Measurements from ENCODE around the gene PROSER3.

The PROSER3 gene

DNA sequence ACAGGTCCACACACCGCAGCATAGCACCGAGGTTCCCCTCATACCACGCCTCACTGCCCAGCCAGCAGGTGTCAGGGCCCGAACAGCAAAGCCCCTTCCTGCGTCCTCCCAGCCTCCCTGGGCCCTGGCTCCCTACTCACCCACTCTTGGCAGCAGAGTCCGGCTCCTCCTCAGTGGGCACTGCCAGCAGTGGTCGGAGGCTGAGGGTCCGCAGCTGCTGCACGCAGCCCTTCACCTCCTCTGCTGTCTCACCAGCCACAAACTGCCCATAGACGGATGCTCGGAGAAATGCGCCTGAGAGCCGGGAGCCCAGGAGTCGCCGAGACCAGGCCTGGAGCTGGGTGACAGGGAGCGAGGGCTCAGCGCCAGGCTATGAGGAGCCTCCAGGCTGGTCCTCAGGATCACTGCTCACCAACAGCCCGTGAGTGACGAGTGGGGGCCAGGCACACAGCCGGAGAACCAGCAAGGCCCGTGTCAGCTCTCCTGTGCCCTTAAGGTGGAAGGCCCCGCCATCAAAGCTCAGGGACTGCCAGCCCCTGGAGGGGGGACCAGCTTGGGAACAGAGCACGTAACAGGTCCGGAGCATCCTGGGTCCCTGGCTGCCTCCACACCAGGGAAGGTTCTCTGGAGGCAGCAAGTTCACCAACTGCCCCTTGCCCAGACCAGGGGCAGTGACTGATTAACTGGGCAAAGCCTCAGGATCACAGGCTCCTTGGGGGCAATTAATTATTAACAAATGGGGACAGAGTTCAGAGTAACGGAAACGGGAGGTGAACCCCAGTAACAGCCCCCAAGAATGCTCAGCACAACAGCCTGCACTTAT is 54.5 kb downstream of the PROSER3 start, which contains the start of gene PRODH2:
Gene PRODH2, minus strand, starts transcription at position 626 of the 823 bp plus-strand sequence. Its CDS starts 40 bp downstream, at position 586.
- TF ChIP-seq MYC (IDR thresholded peaks at IDR 0.05; ENCODE audit: low read depth, low read length) (no peak), POLR2A (IDR thresholded peaks at IDR 0.05; ENCODE audit: extremely low read depth, insufficient read length) (no peak)
- TF ChIP-seq, protein P1, sequence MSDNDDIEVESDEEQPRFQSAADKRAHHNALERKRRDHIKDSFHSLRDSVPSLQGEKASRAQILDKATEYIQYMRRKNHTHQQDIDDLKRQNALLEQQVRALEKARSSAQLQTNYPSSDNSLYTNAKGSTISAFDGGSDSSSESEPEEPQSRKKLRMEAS (IDR thresholded peaks at IDR 0.05; ENCODE audit: low read depth, low read length) = no peak
- TF ChIP-seq, protein P2, sequence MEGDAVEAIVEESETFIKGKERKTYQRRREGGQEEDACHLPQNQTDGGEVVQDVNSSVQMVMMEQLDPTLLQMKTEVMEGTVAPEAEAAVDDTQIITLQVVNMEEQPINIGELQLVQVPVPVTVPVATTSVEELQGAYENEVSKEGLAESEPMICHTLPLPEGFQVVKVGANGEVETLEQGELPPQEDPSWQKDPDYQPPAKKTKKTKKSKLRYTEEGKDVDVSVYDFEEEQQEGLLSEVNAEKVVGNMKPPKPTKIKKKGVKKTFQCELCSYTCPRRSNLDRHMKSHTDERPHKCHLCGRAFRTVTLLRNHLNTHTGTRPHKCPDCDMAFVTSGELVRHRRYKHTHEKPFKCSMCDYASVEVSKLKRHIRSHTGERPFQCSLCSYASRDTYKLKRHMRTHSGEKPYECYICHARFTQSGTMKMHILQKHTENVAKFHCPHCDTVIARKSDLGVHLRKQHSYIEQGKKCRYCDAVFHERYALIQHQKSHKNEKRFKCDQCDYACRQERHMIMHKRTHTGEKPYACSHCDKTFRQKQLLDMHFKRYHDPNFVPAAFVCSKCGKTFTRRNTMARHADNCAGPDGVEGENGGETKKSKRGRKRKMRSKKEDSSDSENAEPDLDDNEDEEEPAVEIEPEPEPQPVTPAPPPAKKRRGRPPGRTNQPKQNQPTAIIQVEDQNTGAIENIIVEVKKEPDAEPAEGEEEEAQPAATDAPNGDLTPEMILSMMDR (IDR thresholded peaks at IDR 0.05; ENCODE audit: low read depth, low read length) = no peak
- DNase-seq (ENCODE audit: low read depth) = no peak
- no peak within 1 kb of the TSS for H3K4me3 ChIP-seq (ENCODE audit: low read depth, low read length)

DNA sequence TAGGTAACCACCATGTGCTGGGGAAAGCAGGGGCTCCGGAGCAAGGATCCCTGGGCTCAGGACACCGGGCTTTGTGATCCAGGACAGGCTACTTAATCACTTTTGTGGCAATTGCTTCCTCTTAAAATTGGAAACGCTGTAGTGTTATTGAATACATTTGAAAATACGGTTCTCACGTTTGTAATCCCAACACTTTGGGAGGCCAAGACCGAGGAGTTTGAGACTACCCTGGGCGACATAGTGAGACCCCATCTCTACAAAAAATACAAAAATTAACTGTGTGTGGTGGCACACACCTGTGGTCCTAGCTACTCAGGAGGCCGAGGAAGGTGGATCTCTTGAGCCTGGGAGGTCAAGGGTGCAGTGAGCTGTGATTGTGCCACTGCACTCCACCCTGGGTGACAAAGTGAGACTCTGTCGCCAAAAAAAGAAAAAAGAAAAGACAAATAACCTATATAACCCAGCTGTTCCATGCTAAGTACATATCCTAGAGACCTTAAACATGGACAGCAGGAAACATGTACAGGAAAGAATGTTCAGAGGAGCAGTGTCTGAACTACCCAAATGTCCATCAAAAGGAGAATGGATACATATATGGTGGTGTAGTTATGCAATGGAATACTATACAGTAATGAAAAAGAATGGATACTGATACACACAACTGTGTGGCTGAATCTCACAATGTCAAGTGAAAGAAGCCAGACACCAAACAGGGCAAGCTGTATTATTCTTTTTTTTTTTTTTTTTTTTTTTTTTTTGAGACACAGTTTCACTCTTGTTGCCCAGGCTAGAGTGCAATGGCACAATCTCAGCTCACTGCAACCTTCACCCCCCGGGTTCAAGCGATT is 55.3 kb downstream of the PROSER3 start:
- no peak for DNase-seq (ENCODE audit: low read depth)
- TF ChIP-seq POLR2A (IDR thresholded peaks at IDR 0.05; ENCODE audit: extremely low read depth, insufficient read length) (no peak), MYC (IDR thresholded peaks at IDR 0.05; ENCODE audit: low read depth, low read length) (no peak)
- TF ChIP-seq, protein P1 (IDR thresholded peaks at IDR 0.05; ENCODE audit: low read depth, low read length) = no peak
- TF ChIP-seq, protein P2 (IDR thresholded peaks at IDR 0.05; ENCODE audit: low read depth, low read length) = no peak
- H3K4me3 ChIP-seq (ENCODE audit: low read depth, low read length) = no peak overlapping the region

DNA sequence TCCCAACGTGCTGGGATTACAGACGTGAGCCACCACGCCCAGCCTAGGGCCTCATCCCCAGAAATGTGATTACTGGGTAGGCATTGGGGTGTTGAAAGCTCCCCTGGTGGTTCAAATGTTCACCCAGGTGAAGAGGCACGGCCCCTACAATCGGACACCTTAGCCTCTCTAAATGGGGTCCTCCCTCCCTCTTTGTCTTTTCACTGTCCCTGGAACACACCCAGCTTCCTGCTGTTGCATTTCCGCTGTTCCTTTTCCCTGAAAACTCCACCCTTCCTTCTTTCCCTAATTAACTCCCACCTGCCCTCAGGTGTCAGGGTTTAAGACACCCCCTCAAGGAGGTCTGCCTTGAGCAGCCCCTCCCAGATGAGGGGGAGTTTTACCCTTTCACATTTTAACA is 58.3 kb downstream of the PROSER3 start:
- DNase-seq (ENCODE audit: low read depth) = no peak
- no peak overlapping the region for H3K4me3 ChIP-seq (ENCODE audit: low read depth, low read length)
- TF ChIP-seq, protein P2 (IDR thresholded peaks at IDR 0.05; ENCODE audit: low read depth, low read length) = no peak
- TF ChIP-seq POLR2A (IDR thresholded peaks at IDR 0.05; ENCODE audit: extremely low read depth, insufficient read length) (no peak), MYC (IDR thresholded peaks at IDR 0.05; ENCODE audit: low read depth, low read length) (no peak)
- TF ChIP-seq, protein P1 (IDR thresholded peaks at IDR 0.05; ENCODE audit: low read depth, low read length) = no peak

DNA sequence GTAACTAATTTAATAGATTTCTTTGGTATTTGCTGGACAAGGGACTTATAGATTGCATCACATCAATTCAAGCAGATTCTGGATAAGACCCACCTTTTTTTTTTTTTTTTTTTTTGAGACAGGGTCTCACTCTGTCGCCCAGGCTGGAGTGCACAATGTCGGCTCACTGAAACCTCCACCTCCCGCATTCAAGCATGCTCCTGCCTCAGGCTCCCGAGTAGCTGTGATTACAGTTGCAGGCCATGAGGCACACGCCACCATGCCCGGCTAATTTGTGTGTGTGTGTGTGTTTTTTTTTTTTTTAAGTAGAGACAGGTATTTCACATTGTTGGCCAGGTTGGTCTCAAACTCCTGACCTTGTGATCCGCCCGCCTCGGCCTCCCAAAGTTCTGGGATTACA is 58.9 kb downstream of the PROSER3 start:
- no peak overlapping the region for H3K4me3 ChIP-seq (ENCODE audit: low read depth, low read length)
- TF ChIP-seq POLR2A (IDR thresholded peaks at IDR 0.05; ENCODE audit: extremely low read depth, insufficient read length) (no peak), MYC (IDR thresholded peaks at IDR 0.05; ENCODE audit: low read depth, low read length) (no peak)
- TF ChIP-seq, protein P2 (IDR thresholded peaks at IDR 0.05; ENCODE audit: low read depth, low read length) = no peak
- TF ChIP-seq, protein P1 (IDR thresholded peaks at IDR 0.05; ENCODE audit: low read depth, low read length) = no peak
- DNase-seq (ENCODE audit: low read depth) = no peak

DNA sequence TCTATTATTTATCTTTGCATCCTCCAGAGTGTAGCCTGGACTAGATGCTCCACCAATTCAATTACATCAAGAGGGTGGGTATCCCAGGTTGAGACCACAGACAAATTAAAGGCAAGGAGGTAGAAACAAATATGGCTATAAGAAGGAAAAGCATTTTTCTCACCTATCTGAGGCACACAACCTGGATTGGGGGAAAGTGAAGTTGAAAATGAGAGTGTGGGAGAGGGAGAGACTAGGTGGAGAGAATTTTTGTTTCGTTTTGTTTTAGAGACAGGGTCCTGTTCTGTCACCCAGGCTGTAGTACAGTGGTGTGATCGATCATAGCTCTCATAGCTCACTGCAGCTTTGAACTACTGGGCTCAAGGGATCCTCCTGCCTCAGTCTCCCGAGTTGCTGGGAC is 60.5 kb downstream of the PROSER3 start:
- DNase-seq (ENCODE audit: low read depth) = no peak
- no peak overlapping the region for H3K4me3 ChIP-seq (ENCODE audit: low read depth, low read length)
- TF ChIP-seq, protein P1 (IDR thresholded peaks at IDR 0.05; ENCODE audit: low read depth, low read length) = no peak
- TF ChIP-seq MYC (IDR thresholded peaks at IDR 0.05; ENCODE audit: low read depth, low read length) = no peak
- TF ChIP-seq POLR2A (IDR thresholded peaks at IDR 0.05; ENCODE audit: extremely low read depth, insufficient read length) = no peak
- TF ChIP-seq, protein P2 (IDR thresholded peaks at IDR 0.05; ENCODE audit: low read depth, low read length) = no peak

Measured in NB4 (cell line).